Panc1 (cell line): ENCODE measurements around the gene DAB1. TPM values are rescaled to one million over a fixed set of nuclear protein-coding genes. Genes with fewer than 3 reads are reported as not detected.

Source experiments
- ATAC-seq: fragments of 200-7000 bp; cut with Tn5 transposase; 2 replicates; pipeline ENCODE4 v1.9.1; 2020; ENCODE audit warnings: mild to moderate bottlenecking, moderate library complexity
- BruUV-seq: library from RNA; stranded (reverse); fragments of 400-500 nt; replicated peaks from 2 replicates; lab custom pipeline; 2021; lab: Mats Ljungman, UMichigan
- CTCF ChIA-PET: fragments of 300-600 bp; sonication (Branson Sonifier 250); formaldehyde crosslinking; loops from one replicate; lab custom pipeline; 2022; ENCODE audit warnings: antibody characterized with exemption; lab: Charles Lee
- POLR2A ChIA-PET: fragments of 300-600 bp; sonication (Branson Sonifier 250); formaldehyde crosslinking; loops from one replicate; lab custom pipeline; 2022; ENCODE audit warnings: antibody characterized with exemption; lab: Charles Lee
- DNase-seq: peaks from one replicate; pipeline ENCODE4 v3.0.0-alpha.2; 2010; ENCODE audit warnings: low read depth, low spot score
- H3K27ac ChIP-seq: 2 replicates; pipeline ENCODE4 v1.5.1; 2011; ENCODE audit warnings: mild to moderate bottlenecking, low read length, inconsistent platforms
- H3K27me3 ChIP-seq: fragments of 200-500 bp; sonication (Bioruptor generic); 2 replicates; pipeline ENCODE4 v1.6.0; 2014; ENCODE audit warnings: low read length, inconsistent platforms; ENCODE audit not compliant: control insufficient read depth, insufficient read depth
- H3K36me3 ChIP-seq: fragments of 200-500 bp; sonication (Bioruptor generic); 2 replicates; pipeline ENCODE4 v1.5.1; 2014; ENCODE audit warnings: inconsistent platforms, mild to moderate bottlenecking, low read length, moderate library complexity; ENCODE audit not compliant: control insufficient read depth, insufficient read depth
- H3K4me1 ChIP-seq: 2 replicates; pipeline ENCODE4 v1.5.1; 2011; ENCODE audit warnings: inconsistent platforms, mild to moderate bottlenecking, low read length, moderate library complexity; ENCODE audit not compliant: control insufficient read depth, insufficient read depth
- H3K4me3 ChIP-seq, 2 experiments: 2 replicates each; pipeline ENCODE4 v1.5.1; 2011 to 2012; ENCODE audit warnings: low read depth in 2 of 2, low read length in 2 of 2, mild to moderate bottlenecking in 2 of 2, inconsistent platforms in 1 of 2, moderate library complexity in 1 of 2
- H3K9me3 ChIP-seq: fragments of 200-500 bp; sonication (Bioruptor generic); 2 replicates; pipeline ENCODE4 v1.5.1; 2014; ENCODE audit warnings: low read depth, mild to moderate bottlenecking, inconsistent platforms, low read length, moderate library complexity; ENCODE audit not compliant: control insufficient read depth, insufficient read depth
- CTCF ChIP-seq: fragments of 450-650 bp; IDR thresholded peaks from 2 replicates; pipeline ENCODE4 v1.5.1; 2017; ENCODE audit warnings: mild to moderate bottlenecking
- POLR2AphosphoS5 ChIP-seq: IDR thresholded peaks from 2 replicates; pipeline ENCODE4 v1.6.1; 2012; ENCODE audit warnings: mild to moderate bottlenecking, low read depth, low read length, moderate library complexity
- REST ChIP-seq, 2 experiments: IDR thresholded peaks; 2 replicates each; pipeline ENCODE4 v1.6.1; 2011 to 2012; ENCODE audit warnings: low read depth in 2 of 2, control low read depth in 1 of 2, low read length in 1 of 2, mild to moderate bottlenecking in 1 of 2, moderate library complexity in 1 of 2; ENCODE audit not compliant: insufficient read depth in 1 of 2
- SIN3A ChIP-seq: IDR thresholded peaks from 2 replicates; pipeline ENCODE4 v1.6.1; 2012; ENCODE audit warnings: low read depth, mild to moderate bottlenecking, low read length, moderate library complexity, borderline replicate concordance; ENCODE audit not compliant: insufficient read depth
- TCF7L2 ChIP-seq: IDR thresholded peaks from 2 replicates; pipeline ENCODE4 v1.6.1; 2011; ENCODE audit warnings: mild to moderate bottlenecking, low read depth, low read length, inconsistent platforms
- in situ Hi-C: cut with HindIII; loops from 2 replicates; pipeline ENCODE4 v1.10.0; 2016; ENCODE audit warnings: low sequenced_read_pairs, low pct_unique_long_range_greater_than_20kb
- intact Hi-C: fragments of 100-400 bp; cut with micrococcal nuclease; formaldehyde crosslinking; loops from one replicate; pipeline ENCODE4 v1.10.0; 2022; ENCODE audit not compliant: unreplicated experiment
- total RNA-seq: library from RNA; stranded (reverse); gene quantifications from one replicate; pipeline ENCODE4 v1.2.1, GENCODE V29; 2021; ENCODE audit not compliant: unreplicated experiment

Gene DAB1
- total RNA-seq, 1 experiment from 2014 or later, result 0.05 TPM

GRCh38 chr1:57468641-57469523, 45.0 kb upstream of the DAB1 start:
- BruUV-seq, result no TSS peak
- ChIA-PET CTCF (no interaction called here), POLR2A (no interaction called here)
- Histone ChIP-seq H3K9me3 (no peaks in the 10 kb centered on the region), H3K4me1 (no peaks in the 10 kb centered on the region), H3K27me3 (no peaks in the 10 kb centered on the region), H3K4me3 (no peak overlapping the region), H3K36me3 (no peaks in the 10 kb centered on the region), H3K27ac (no peak overlapping the region)
- no peak for ATAC-seq
- in situ Hi-C loops (no loop called here), intact Hi-C loops (no loop called here)
- no peak for TF ChIP-seq POLR2AphosphoS5
- TF ChIP-seq SIN3A, result no peak
- TF ChIP-seq REST (IDR thresholded peaks at IDR 0.05; ENCODE audit: insufficient read depth in 1 of 2, low read depth in 2 of 2, low read length in 1 of 2), result no peak
- TF ChIP-seq CTCF, result no peak
- TF ChIP-seq TCF7L2, result no peak
- no peak for DNase-seq

GRCh38 chr1:57467830-57468229, 44.0 kb upstream of the DAB1 start:
- no peak for ATAC-seq
- TF ChIP-seq REST (IDR thresholded peaks at IDR 0.05; ENCODE audit: insufficient read depth in 1 of 2, low read depth in 2 of 2, low read length in 1 of 2), result no peak
- CTCF ChIA-PET, result no interaction called here
- DNase-seq, result no peak
- intact Hi-C loops (no loop called here), in situ Hi-C loops (no loop called here)
- POLR2A ChIA-PET, result no interaction called here
- no TSS peak for BruUV-seq
- no peaks in the 10 kb centered on the region for H3K36me3 ChIP-seq
- H3K4me1 ChIP-seq, result no peaks in the 10 kb centered on the region
- H3K27me3 ChIP-seq, result no peaks in the 10 kb centered on the region
- H3K9me3 ChIP-seq, result no peaks in the 10 kb centered on the region
- H3K4me3 ChIP-seq, result no peak overlapping the region
- no peak overlapping the region for H3K27ac ChIP-seq
